GM21360 (cell line): Measurements from ENCODE around the gene TMEM41B.

Experiments used
- ATAC-seq: cut with Tn5 transposase; IDR thresholded peaks from one replicate; pipeline ENCODE4 v1.9.1; 2021; ENCODE audit warnings: mild to moderate bottlenecking, moderate library complexity; ENCODE audit not compliant: unreplicated experiment

Gene TMEM41B

GRCh38 chr11:9310485-9311090, 3.8 kb downstream of the TMEM41B start:
- ATAC-seq = no peak

- no peak for ATAC-seq
Observed at GRCh38 chr11:9304178-9304577, 10.2 kb downstream of the TMEM41B start.

- no peak for ATAC-seq
Observed at GRCh38 chr11:9302448-9302847, 11.9 kb downstream of the TMEM41B start.

- no peak for ATAC-seq
Observed at GRCh38 chr11:9301720-9302119, 12.7 kb downstream of the TMEM41B start.

GRCh38 chr11:9293646-9294045, 20.7 kb downstream of the TMEM41B start:
- no peak for ATAC-seq

GRCh38 chr11:9285850-9286587, 28.4 kb downstream of the TMEM41B start:
- no peak for ATAC-seq

GRCh38 chr11:9280655-9281301, 33.6 kb downstream of the TMEM41B start:
- peak; percentile 89 for ATAC-seq

- ATAC-seq = no peak
Observed at GRCh38 chr11:9277176-9277575, 37.2 kb downstream of the TMEM41B start.

- ATAC-seq = no peak
Observed at GRCh38 chr11:9276571-9276970, 37.8 kb downstream of the TMEM41B start.

GRCh38 chr11:9274499-9275258, 39.7 kb downstream of the TMEM41B start:
- ATAC-seq = no peak

GRCh38 chr11:9273376-9274336, 40.7 kb downstream of the TMEM41B start:
- no peak for ATAC-seq

- ATAC-seq = no peak
Observed at GRCh38 chr11:9269492-9270013, 44.8 kb downstream of the TMEM41B start.

GRCh38 chr11:9267680-9268079, 46.7 kb downstream of the TMEM41B start:
- no peak for ATAC-seq

GRCh38 chr11:9266926-9267325, 47.5 kb downstream of the TMEM41B start:
- ATAC-seq = no peak

- no peak for ATAC-seq
Observed at GRCh38 chr11:9266132-9266736, 48.2 kb downstream of the TMEM41B start.

- peak; percentile 47 for ATAC-seq
Observed at GRCh38 chr11:9265211-9266131, 48.9 kb downstream of the TMEM41B start, which contains the start of gene DENND5A. Gene DENND5A, minus strand, starts transcription at chr11:9265350. Its CDS starts 281 bp downstream, at chr11:9265069.

GRCh38 chr11:9264316-9265210, 49.8 kb downstream of the TMEM41B start:
- peak; percentile 32 for ATAC-seq
